Purkinje cell (primary cell): Measurements from ENCODE around the gene OR1N2. TPM values are rescaled to one million over a fixed set of nuclear protein-coding genes. Genes with fewer than 3 reads are reported as not detected.

Experiments
- polyA plus RNA-seq: library from polyadenylated mRNA; unstranded; fragments of >200 nt; fragmentation: Nextera tagmentation; gene quantifications from 2 replicates; pipeline ENCODE4 v1.2.1, GENCODE V29; 2014

The OR1N2 gene, protein sequence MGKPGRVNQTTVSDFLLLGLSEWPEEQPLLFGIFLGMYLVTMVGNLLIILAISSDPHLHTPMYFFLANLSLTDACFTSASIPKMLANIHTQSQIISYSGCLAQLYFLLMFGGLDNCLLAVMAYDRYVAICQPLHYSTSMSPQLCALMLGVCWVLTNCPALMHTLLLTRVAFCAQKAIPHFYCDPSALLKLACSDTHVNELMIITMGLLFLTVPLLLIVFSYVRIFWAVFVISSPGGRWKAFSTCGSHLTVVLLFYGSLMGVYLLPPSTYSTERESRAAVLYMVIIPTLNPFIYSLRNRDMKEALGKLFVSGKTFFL
- not detected in 2 replicates for polyA plus RNA-seq

DNA sequence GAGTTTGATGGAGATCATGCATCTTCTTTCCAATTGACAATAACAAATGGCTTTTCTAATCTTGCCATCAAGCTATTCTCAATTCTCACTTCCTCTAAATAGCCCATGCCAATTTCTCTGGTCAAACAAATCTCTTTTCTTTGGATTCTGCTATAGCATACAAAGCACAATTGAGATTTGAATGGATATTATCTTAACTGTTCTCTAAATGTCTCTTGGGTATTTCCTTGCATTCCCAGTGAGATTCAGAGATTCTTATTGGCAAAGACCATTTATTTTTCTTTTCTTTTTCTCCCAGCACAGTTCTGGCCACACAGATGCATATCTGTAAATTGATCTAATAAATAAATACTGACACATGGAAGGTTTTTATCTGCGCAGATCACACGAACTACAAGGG lies at the start of gene OR1N2:
Gene OR1N2, plus strand, starts transcription at position 301 of the 400 bp plus-strand sequence. CDS start 100 bp downstream, outside the sequence.

DNA sequence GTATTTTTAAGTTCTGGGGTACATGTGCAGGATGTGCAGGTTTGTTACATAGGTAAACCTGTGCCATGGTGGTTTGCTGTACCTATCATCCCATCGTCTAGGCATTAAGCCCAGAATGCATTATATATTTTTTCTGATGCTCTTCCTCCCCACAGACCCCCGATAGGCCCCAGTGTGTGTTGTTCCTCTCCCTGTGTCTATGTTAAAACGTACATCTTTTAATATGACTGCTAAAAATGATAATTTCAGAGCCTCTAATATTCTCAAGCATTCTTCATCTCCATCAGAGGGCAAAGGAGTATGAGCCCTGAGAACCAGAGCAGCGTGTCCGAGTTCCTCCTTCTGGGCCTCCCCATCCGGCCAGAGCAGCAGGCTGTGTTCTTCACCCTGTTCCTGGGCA lies 42.4 kb upstream of the OR1N2 start, which contains the start of gene OR1J2:
Gene OR1J2, plus strand, starts transcription at position 301 of the 400 bp plus-strand sequence. Its CDS starts 0 bp downstream, at position 301.

DNA sequence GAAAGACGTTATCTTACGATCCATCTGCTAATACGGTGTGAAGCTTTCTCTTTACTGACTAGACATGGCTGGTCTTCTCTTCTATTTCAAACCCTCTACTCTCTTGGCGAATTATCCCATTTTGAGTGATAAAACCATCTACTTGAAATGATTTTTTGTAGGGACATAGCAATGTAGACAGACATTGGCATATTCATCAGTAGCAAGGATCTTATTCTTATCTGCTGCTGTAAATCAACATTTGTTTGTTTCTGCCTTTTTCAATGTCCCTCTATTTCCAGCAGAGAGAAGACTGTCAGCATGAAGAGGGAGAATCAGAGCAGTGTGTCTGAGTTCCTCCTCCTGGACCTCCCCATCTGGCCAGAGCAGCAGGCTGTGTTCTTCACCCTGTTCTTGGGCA lies 34.1 kb upstream of the OR1N2 start, which contains the start of gene OR1J4:
Gene OR1J4, plus strand, starts transcription at position 301 of the 400 bp plus-strand sequence. Its CDS starts 0 bp downstream, at position 301.

DNA sequence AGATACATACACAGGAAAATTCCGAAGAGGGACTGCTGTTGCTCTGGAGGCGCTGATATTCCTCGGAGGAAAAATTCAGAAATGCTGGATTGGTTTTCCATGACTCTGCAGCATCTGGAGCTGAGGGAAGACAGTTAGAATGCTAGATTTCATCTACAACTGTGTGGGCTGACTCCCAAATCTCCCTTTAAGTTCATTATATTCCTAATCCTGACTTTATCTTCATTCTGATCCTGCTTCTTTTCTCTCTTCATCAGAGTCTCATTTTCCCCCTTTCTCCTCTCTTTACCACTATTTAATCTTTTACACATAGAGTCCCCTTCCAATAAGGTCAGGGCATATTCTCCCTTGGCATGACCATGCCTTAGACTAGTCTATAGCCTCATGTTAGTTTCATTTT lies 25.7 kb upstream of the OR1N2 start, which contains the start of gene OR1N1:
Gene OR1N1, minus strand, starts transcription at position 101 of the 400 bp plus-strand sequence. Its CDS starts 0 bp downstream, at position 101.

DNA sequence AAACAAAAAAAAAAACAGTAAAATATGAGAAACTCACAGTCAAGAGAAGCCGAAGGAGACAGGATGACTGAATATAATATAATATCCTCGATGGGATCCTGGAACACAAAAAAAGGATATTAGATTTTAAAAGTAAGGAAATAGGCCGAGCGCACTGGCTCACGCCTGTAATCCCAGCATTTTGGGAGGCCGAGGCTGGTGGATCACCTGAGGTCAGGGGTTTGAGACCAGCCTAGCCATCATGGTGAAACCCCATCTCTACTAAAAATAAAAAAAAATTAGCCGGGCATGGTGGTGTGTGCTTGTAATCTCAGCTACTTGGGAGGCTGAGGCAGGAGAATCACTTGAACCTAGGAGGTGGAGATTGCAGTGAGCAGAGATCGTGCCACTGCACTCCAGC lies 30.4 kb downstream of the OR1N2 start, which contains the start of gene OR1L8:
Gene OR1L8, minus strand, starts transcription at position 101 of the 400 bp plus-strand sequence. CDS start 14,907 bp downstream, outside the sequence.

Other genes with a start within 250 kb of the OR1N2 start
- gene PTGS1, start 182.1 kb upstream of the OR1N2 start, polyA plus RNA-seq, result not detected in 2 replicates
- not detected in 2 replicates for gene OR1J1, start 75.2 kb upstream of the OR1N2 start, polyA plus RNA-seq
- not detected in 2 replicates for gene OR1J2, start 42.3 kb upstream of the OR1N2 start, polyA plus RNA-seq
- gene OR1J4, start 34.0 kb upstream of the OR1N2 start, polyA plus RNA-seq, result not detected in 2 replicates
- not detected in 2 replicates for gene OR1N1, start 25.8 kb upstream of the OR1N2 start, polyA plus RNA-seq
- not detected in 2 replicates for gene OR1L8, start 30.3 kb downstream of the OR1N2 start, polyA plus RNA-seq
- gene OR1Q1, start 61.6 kb downstream of the OR1N2 start, polyA plus RNA-seq, result not detected in 2 replicates
- gene OR1B1, start 104.5 kb downstream of the OR1N2 start, polyA plus RNA-seq, result not detected in 2 replicates
- gene OR1L1, start 108.6 kb downstream of the OR1N2 start, polyA plus RNA-seq, result not detected in 2 replicates
- not detected in 2 replicates for gene OR1L3, start 122.0 kb downstream of the OR1N2 start, polyA plus RNA-seq
- not detected in 2 replicates for gene OR1L4, start 170.9 kb downstream of the OR1N2 start, polyA plus RNA-seq
- gene OR1L6, start 189.2 kb downstream of the OR1N2 start, polyA plus RNA-seq, result not detected in 2 replicates
- not detected in 2 replicates for gene OR5C1, start 235.8 kb downstream of the OR1N2 start, polyA plus RNA-seq
- not detected in 2 replicates for gene OR1K1, start 247.0 kb downstream of the OR1N2 start, polyA plus RNA-seq